ENCODE results near the gene OVCH1. TPM values are rescaled to one million over a fixed set of nuclear protein-coding genes. Genes with fewer than 3 reads are reported as not detected.

Gene OVCH1
- total RNA-seq, 1 donor from 2014 or later = not detected

GRCh38 chr12:29499235-29499634, 1.7 kb upstream of the OVCH1 start:
- Mint-ChIP-seq H3K36me3 (no peaks in the 10 kb centered on the region), H3K4me1 (no peaks in the 10 kb centered on the region), H3K27me3 (ENCODE audit: low read depth) (no peaks in the 10 kb centered on the region), H3K9me3 (no peaks in the 10 kb centered on the region), H3K27ac (no peak overlapping the region), H3K4me3 (no peak overlapping the region)
- no peak for TF ChIP-seq CTCF (IDR thresholded peaks at IDR 0.05; ENCODE audit: unreplicated experiment)
- DNase-seq (ENCODE audit: low spot score in 2 of 2, unreplicated experiment in 2 of 2) = no peak

- H3K4me1 Mint-ChIP-seq = no peaks in the 10 kb centered on the region
- no peak for DNase-seq (ENCODE audit: low spot score in 2 of 2, unreplicated experiment in 2 of 2)
- H3K27me3 Mint-ChIP-seq (ENCODE audit: low read depth) = no peaks in the 10 kb centered on the region
- H3K27ac Mint-ChIP-seq = no peak overlapping the region
- no peak for TF ChIP-seq CTCF (IDR thresholded peaks at IDR 0.05; ENCODE audit: unreplicated experiment)
- H3K36me3 Mint-ChIP-seq = no peaks in the 10 kb centered on the region
- no peak overlapping the region for H3K4me3 Mint-ChIP-seq
- H3K9me3 Mint-ChIP-seq = no peaks in the 10 kb centered on the region
Observed at GRCh38 chr12:29492891-29493290, 4.6 kb downstream of the OVCH1 start.

- no peak for TF ChIP-seq CTCF (IDR thresholded peaks at IDR 0.05; ENCODE audit: unreplicated experiment)
- DNase-seq (ENCODE audit: low spot score in 2 of 2, unreplicated experiment in 2 of 2) = no peak
- Mint-ChIP-seq H3K27me3 (ENCODE audit: low read depth) (peaks cover 6% of the 10 kb centered on the region), H3K9me3 (no peaks in the 10 kb centered on the region), H3K27ac (no peak overlapping the region), H3K36me3 (no peaks in the 10 kb centered on the region), H3K4me1 (no peaks in the 10 kb centered on the region), H3K4me3 (no peak overlapping the region)
Observed at GRCh38 chr12:29486972-29487371, 10.5 kb downstream of the OVCH1 start.

GRCh38 chr12:29463198-29463597, 34.3 kb downstream of the OVCH1 start:
- Mint-ChIP-seq H3K9me3 (peaks cover 5% of the 10 kb centered on the region), H3K4me3 (no peak overlapping the region), H3K4me1 (no peaks in the 10 kb centered on the region), H3K27ac (no peak overlapping the region), H3K36me3 (no peaks in the 10 kb centered on the region), H3K27me3 (ENCODE audit: low read depth) (no peaks in the 10 kb centered on the region)
- DNase-seq (ENCODE audit: low spot score in 2 of 2, unreplicated experiment in 2 of 2) = no peak
- no peak for TF ChIP-seq CTCF (IDR thresholded peaks at IDR 0.05; ENCODE audit: unreplicated experiment)

- Mint-ChIP-seq H3K36me3 (no peaks in the 10 kb centered on the region), H3K4me1 (no peaks in the 10 kb centered on the region), H3K9me3 (peaks cover 10% of the 10 kb centered on the region), H3K4me3 (no peak overlapping the region), H3K27ac (no peak overlapping the region), H3K27me3 (ENCODE audit: low read depth) (no peaks in the 10 kb centered on the region)
- no peak for TF ChIP-seq CTCF (IDR thresholded peaks at IDR 0.05; ENCODE audit: unreplicated experiment)
- no peak for DNase-seq (ENCODE audit: low spot score in 2 of 2, unreplicated experiment in 2 of 2)
Observed at GRCh38 chr12:29460082-29460481, 37.4 kb downstream of the OVCH1 start.

- no peak for TF ChIP-seq CTCF (IDR thresholded peaks at IDR 0.05; ENCODE audit: unreplicated experiment)
- Mint-ChIP-seq H3K9me3 (peaks cover 10% of the 10 kb centered on the region), H3K4me3 (no peak overlapping the region), H3K4me1 (no peaks in the 10 kb centered on the region), H3K27me3 (ENCODE audit: low read depth) (peaks cover 10% of the 10 kb centered on the region), H3K27ac (no peak overlapping the region), H3K36me3 (no peaks in the 10 kb centered on the region)
- DNase-seq (ENCODE audit: low spot score in 2 of 2, unreplicated experiment in 2 of 2) = no peak
Observed at GRCh38 chr12:29455087-29455486, 42.4 kb downstream of the OVCH1 start.
